ENCODE measurements around the gene TERB1.

Gene TERB1

GRCh38 chr16:66845080-66845410 is 43.7 kb upstream of the TERB1 start:
- peak overlapping the region in 1 of 2 donors; percentile 16 for H3K9ac ChIP-seq (ENCODE audit: low read depth in 1 of 2, low read length in 2 of 2)
- H3K9me3 ChIP-seq (ENCODE audit: control insufficient read depth in 1 of 2, low read length in 2 of 2), result no peaks in the 10 kb centered on the region
- peaks cover 15 to 16% of the 10 kb centered on the region in 2 donors for H3K4me1 ChIP-seq (ENCODE audit: control insufficient read depth in 1 of 2, insufficient read depth in 2 of 2, low read length in 2 of 2)
- no peak overlapping the region for H3K27ac ChIP-seq (ENCODE audit: low read depth, low read length)
- no peaks in the 10 kb centered on the region for H3K36me3 ChIP-seq (ENCODE audit: control insufficient read depth in 1 of 2, insufficient read depth in 2 of 2, low read length in 2 of 2)
- peaks cover 23 to 26% of the 10 kb centered on the region in 2 donors for H3K27me3 ChIP-seq (ENCODE audit: control insufficient read depth in 1 of 2, insufficient read depth in 2 of 2, low read length in 2 of 2)
- peak overlapping the region; percentile 63 for H3K4me3 ChIP-seq (ENCODE audit: low read depth in 1 of 2, low read length in 2 of 2)

DNA sequence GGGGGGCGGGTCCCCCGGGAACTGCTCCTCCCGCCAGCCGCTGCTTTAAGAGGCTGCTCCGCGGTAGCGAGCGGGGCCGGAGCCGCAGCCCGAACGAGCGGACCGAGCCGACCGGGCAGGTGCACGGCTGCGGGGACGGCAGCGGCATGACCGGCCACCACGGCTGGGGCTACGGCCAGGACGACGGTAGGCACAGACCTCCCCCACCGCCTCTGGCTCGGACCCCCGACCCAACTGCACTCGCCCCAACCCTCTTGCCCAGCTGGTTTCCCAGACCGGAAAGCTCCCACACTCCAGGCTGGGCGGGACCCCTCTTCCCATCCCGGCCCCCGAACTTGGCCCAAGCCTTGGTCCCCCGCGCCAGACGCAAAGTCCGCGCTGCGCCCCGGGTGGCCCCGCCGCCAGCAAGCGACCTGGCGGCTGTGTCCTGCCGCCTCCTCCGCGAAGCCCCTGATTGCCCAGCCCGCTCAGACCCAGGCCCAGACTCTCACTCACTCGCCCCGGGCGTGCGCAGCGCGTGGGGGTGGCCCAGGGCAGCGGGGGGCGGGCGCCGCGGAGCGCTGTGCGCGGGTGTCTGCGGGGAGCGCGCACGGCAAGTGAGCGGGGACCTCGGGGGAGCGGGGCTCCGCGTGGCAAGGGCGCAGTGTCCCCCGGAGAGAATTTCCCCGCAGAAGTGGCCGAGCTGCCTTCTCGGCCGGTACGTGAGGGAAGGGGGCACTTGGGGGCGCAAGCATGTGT is 43.1 kb upstream of the TERB1 start, which contains the start of gene CA7:
TSS of gene CA7 (plus strand) at position 73 of the 738 bp plus-strand sequence. CDS start at position 147, 74 bp downstream.
- Histone ChIP-seq H3K4me1 (ENCODE audit: control insufficient read depth in 1 of 2, insufficient read depth in 2 of 2, low read length in 2 of 2) (peaks cover 15 to 16% of the 10 kb centered on the region in 2 donors), H3K36me3 (ENCODE audit: control insufficient read depth in 1 of 2, insufficient read depth in 2 of 2, low read length in 2 of 2) (no peaks in the 10 kb centered on the region), H3K9me3 (ENCODE audit: control insufficient read depth in 1 of 2, low read length in 2 of 2) (no peaks in the 10 kb centered on the region), H3K9ac (ENCODE audit: low read depth in 1 of 2, low read length in 2 of 2) (peak within 1 kb of the TSS in 1 of 2 donors; percentile 16), H3K4me3 (ENCODE audit: low read depth in 1 of 2, low read length in 2 of 2) (peak within 1 kb of the TSS; percentile 63), H3K27me3 (ENCODE audit: control insufficient read depth in 1 of 2, insufficient read depth in 2 of 2, low read length in 2 of 2) (peaks cover 23 to 26% of the 10 kb centered on the region in 2 donors), H3K27ac (ENCODE audit: low read depth, low read length) (no peak within 1 kb of the TSS)

DNA sequence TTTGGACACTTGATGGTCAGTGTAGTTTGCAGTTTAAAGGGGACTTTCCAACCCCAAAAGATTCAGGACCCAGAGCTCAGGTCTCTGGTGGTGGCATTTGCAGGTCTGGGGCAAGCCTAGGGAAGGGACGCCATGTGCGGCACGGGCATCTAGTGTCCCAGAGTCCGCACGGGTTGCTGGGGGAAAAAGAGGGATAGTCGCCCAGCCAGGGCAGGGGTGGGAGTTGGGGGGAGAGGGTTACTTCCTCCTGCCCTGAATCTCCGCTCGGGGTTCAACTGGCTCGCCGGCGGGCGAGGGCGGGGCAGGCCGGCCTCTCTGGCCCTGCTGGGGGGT is 42.6 kb upstream of the TERB1 start:
- H3K9ac ChIP-seq (ENCODE audit: low read depth in 1 of 2, low read length in 2 of 2), result no peak overlapping the region
- peaks cover 23 to 26% of the 10 kb centered on the region in 2 donors for H3K27me3 ChIP-seq (ENCODE audit: control insufficient read depth in 1 of 2, insufficient read depth in 2 of 2, low read length in 2 of 2)
- H3K36me3 ChIP-seq (ENCODE audit: control insufficient read depth in 1 of 2, insufficient read depth in 2 of 2, low read length in 2 of 2), result no peaks in the 10 kb centered on the region
- H3K4me3 ChIP-seq (ENCODE audit: low read depth in 1 of 2, low read length in 2 of 2), result peak overlapping the region; percentile 63
- peaks cover 15% of the 10 kb centered on the region in 2 donors for H3K4me1 ChIP-seq (ENCODE audit: control insufficient read depth in 1 of 2, insufficient read depth in 2 of 2, low read length in 2 of 2)
- H3K27ac ChIP-seq (ENCODE audit: low read depth, low read length), result no peak overlapping the region
- H3K9me3 ChIP-seq (ENCODE audit: control insufficient read depth in 1 of 2, low read length in 2 of 2), result no peaks in the 10 kb centered on the region

- Histone ChIP-seq H3K36me3 (ENCODE audit: control insufficient read depth in 1 of 2, insufficient read depth in 2 of 2, low read length in 2 of 2) (no peaks in the 10 kb centered on the region), H3K27ac (ENCODE audit: low read depth, low read length) (no peak overlapping the region), H3K4me3 (ENCODE audit: low read depth in 1 of 2, low read length in 2 of 2) (no peak overlapping the region), H3K9me3 (ENCODE audit: control insufficient read depth in 1 of 2, low read length in 2 of 2) (no peaks in the 10 kb centered on the region), H3K27me3 (ENCODE audit: control insufficient read depth in 1 of 2, insufficient read depth in 2 of 2, low read length in 2 of 2) (peaks cover 23 to 26% of the 10 kb centered on the region in 2 donors), H3K9ac (ENCODE audit: low read depth in 1 of 2, low read length in 2 of 2) (no peak overlapping the region), H3K4me1 (ENCODE audit: control insufficient read depth in 1 of 2, insufficient read depth in 2 of 2, low read length in 2 of 2) (peaks cover 7 to 10% of the 10 kb centered on the region in 2 donors)
Observed at GRCh38 chr16:66843191-66843590, 41.8 kb upstream of the TERB1 start.

DNA sequence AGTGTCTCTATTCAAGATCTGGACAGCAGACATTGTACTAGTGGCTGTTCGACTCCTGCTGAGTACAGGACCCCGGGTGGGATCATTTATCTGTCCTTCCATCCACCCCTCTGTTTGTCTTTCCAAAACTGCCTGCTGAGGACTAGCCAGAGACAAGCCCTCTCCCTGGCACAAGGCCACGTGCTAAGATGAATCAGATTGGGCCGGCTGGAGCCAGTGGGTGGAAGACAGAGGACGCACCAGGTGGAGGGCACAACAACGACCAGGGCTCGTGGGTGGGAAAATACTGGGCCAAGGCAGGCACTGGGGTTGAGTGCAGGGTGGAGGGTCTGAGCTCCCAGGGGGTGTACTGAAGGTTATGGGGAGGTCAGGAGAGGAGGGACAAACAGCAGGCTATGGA is 41.4 kb upstream of the TERB1 start:
- Histone ChIP-seq H3K9ac (ENCODE audit: low read depth in 1 of 2, low read length in 2 of 2) (no peak overlapping the region), H3K4me3 (ENCODE audit: low read depth in 1 of 2, low read length in 2 of 2) (no peak overlapping the region), H3K27me3 (ENCODE audit: control insufficient read depth in 1 of 2, insufficient read depth in 2 of 2, low read length in 2 of 2) (peaks cover 23 to 26% of the 10 kb centered on the region in 2 donors), H3K9me3 (ENCODE audit: control insufficient read depth in 1 of 2, low read length in 2 of 2) (no peaks in the 10 kb centered on the region), H3K27ac (ENCODE audit: low read depth, low read length) (no peak overlapping the region), H3K4me1 (ENCODE audit: control insufficient read depth in 1 of 2, insufficient read depth in 2 of 2, low read length in 2 of 2) (peaks cover 4 to 10% of the 10 kb centered on the region in 2 donors), H3K36me3 (ENCODE audit: control insufficient read depth in 1 of 2, insufficient read depth in 2 of 2, low read length in 2 of 2) (no peaks in the 10 kb centered on the region)

DNA sequence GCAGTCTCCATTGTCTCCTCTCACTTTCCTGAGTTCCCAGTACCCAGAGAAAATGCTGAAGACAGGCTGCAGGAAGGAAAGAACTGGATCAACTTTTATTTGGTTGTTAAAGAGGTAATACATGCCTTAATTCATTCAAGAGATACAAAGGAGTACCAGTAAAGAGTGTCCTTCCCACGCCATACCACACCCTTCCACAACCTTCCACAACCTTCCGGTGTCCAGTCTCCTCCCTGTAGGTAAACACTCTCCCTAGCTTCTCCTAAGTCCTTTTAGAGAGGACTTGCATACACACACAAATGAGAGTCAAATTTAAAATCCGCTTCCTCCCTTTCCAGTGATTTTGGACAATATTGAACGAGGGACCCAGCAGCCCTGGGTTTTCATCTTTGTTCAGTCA is 40.0 kb upstream of the TERB1 start:
- Histone ChIP-seq H3K4me1 (ENCODE audit: control insufficient read depth in 1 of 2, insufficient read depth in 2 of 2, low read length in 2 of 2) (peaks cover 4 to 7% of the 10 kb centered on the region in 2 donors), H3K9me3 (ENCODE audit: control insufficient read depth in 1 of 2, low read length in 2 of 2) (no peaks in the 10 kb centered on the region), H3K36me3 (ENCODE audit: control insufficient read depth in 1 of 2, insufficient read depth in 2 of 2, low read length in 2 of 2) (no peaks in the 10 kb centered on the region), H3K27me3 (ENCODE audit: control insufficient read depth in 1 of 2, insufficient read depth in 2 of 2, low read length in 2 of 2) (peaks cover 18 to 20% of the 10 kb centered on the region in 2 donors), H3K9ac (ENCODE audit: low read depth in 1 of 2, low read length in 2 of 2) (no peak overlapping the region), H3K27ac (ENCODE audit: low read depth, low read length) (no peak overlapping the region), H3K4me3 (ENCODE audit: low read depth in 1 of 2, low read length in 2 of 2) (no peak overlapping the region)

GRCh38 chr16:66840883-66841282 is 39.5 kb upstream of the TERB1 start:
- H3K27me3 ChIP-seq (ENCODE audit: control insufficient read depth in 1 of 2, insufficient read depth in 2 of 2, low read length in 2 of 2), result peaks cover 14 to 15% of the 10 kb centered on the region in 2 donors
- H3K9ac ChIP-seq (ENCODE audit: low read depth in 1 of 2, low read length in 2 of 2), result no peak overlapping the region
- H3K4me3 ChIP-seq (ENCODE audit: low read depth in 1 of 2, low read length in 2 of 2), result no peak overlapping the region
- H3K9me3 ChIP-seq (ENCODE audit: control insufficient read depth in 1 of 2, low read length in 2 of 2), result no peaks in the 10 kb centered on the region
- H3K4me1 ChIP-seq (ENCODE audit: control insufficient read depth in 1 of 2, insufficient read depth in 2 of 2, low read length in 2 of 2), result peaks cover 4 to 7% of the 10 kb centered on the region in 2 donors
- H3K36me3 ChIP-seq (ENCODE audit: control insufficient read depth in 1 of 2, insufficient read depth in 2 of 2, low read length in 2 of 2), result no peaks in the 10 kb centered on the region
- H3K27ac ChIP-seq (ENCODE audit: low read depth, low read length), result no peak overlapping the region

- Histone ChIP-seq H3K36me3 (ENCODE audit: control insufficient read depth in 1 of 2, insufficient read depth in 2 of 2, low read length in 2 of 2) (no peaks in the 10 kb centered on the region), H3K27ac (ENCODE audit: low read depth, low read length) (no peak overlapping the region), H3K4me1 (ENCODE audit: control insufficient read depth in 1 of 2, insufficient read depth in 2 of 2, low read length in 2 of 2) (peaks cover 1 to 2% of the 10 kb centered on the region in 2 donors), H3K9me3 (ENCODE audit: control insufficient read depth in 1 of 2, low read length in 2 of 2) (no peaks in the 10 kb centered on the region), H3K9ac (ENCODE audit: low read depth in 1 of 2, low read length in 2 of 2) (no peak overlapping the region), H3K4me3 (ENCODE audit: low read depth in 1 of 2, low read length in 2 of 2) (no peak overlapping the region), H3K27me3 (ENCODE audit: control insufficient read depth in 1 of 2, insufficient read depth in 2 of 2, low read length in 2 of 2) (no peaks in the 10 kb centered on the region)
Observed at GRCh38 chr16:66834746-66835145, 33.4 kb upstream of the TERB1 start.

DNA sequence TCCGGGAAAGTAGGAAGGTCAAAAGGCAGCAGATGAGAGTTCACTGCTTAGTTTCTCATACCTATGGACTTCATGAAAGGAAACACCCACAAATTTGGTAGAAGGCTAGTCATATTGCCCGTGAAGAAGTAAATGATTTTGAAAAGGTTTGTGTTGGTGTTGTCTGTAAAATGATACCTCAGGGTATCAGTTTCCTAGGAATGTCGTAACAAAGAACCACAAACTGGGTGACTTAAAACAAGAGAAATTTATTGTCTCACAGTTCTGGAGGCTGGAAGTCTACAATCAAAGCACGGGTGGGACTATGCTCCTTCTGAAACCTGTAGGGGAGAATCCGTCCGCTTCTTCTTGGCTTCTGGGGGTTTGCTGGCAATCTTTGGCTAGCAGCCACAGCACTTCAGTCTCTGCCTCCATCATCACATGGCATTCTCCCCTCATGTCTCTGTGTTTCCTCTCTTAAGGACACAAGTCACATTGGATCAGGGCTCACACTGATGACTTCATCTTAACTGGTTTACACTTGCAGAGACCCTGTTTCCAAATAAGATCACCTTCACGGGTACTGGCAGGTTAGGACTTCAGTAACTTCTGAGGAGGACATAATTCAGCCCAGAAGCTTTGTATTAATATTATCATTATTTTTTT is 31.4 kb upstream of the TERB1 start:
- Histone ChIP-seq H3K36me3 (ENCODE audit: control insufficient read depth in 1 of 2, insufficient read depth in 2 of 2, low read length in 2 of 2) (no peaks in the 10 kb centered on the region), H3K4me1 (ENCODE audit: control insufficient read depth in 1 of 2, insufficient read depth in 2 of 2, low read length in 2 of 2) (peaks cover 8 to 14% of the 10 kb centered on the region in 2 donors), H3K27ac (ENCODE audit: low read depth, low read length) (no peak overlapping the region), H3K4me3 (ENCODE audit: low read depth in 1 of 2, low read length in 2 of 2) (no peak overlapping the region), H3K9me3 (ENCODE audit: control insufficient read depth in 1 of 2, low read length in 2 of 2) (no peaks in the 10 kb centered on the region), H3K9ac (ENCODE audit: low read depth in 1 of 2, low read length in 2 of 2) (no peak overlapping the region), H3K27me3 (ENCODE audit: control insufficient read depth in 1 of 2, insufficient read depth in 2 of 2, low read length in 2 of 2) (no peaks in the 10 kb centered on the region)

DNA sequence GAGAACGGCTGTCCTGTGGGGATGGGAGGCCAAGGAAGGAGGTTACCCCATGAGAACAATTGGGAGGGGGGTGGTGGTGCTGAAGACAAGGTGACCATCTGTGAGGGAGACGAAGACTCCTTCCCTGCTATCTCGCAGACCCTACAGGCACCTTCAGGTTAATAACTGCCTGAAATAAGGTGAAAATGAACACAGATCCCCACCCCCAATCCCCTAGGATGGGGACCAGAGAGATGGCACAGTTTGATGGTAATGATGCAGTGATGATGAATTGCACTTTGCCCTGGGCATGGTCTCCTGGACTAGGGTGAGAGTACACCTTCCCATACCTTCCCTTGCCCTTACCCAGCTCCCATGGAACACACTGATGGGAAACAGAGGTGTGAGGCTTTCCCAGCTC is 30.8 kb upstream of the TERB1 start:
- peaks cover 8 to 14% of the 10 kb centered on the region in 2 donors for H3K4me1 ChIP-seq (ENCODE audit: control insufficient read depth in 1 of 2, insufficient read depth in 2 of 2, low read length in 2 of 2)
- no peaks in the 10 kb centered on the region for H3K36me3 ChIP-seq (ENCODE audit: control insufficient read depth in 1 of 2, insufficient read depth in 2 of 2, low read length in 2 of 2)
- no peaks in the 10 kb centered on the region for H3K9me3 ChIP-seq (ENCODE audit: control insufficient read depth in 1 of 2, low read length in 2 of 2)
- H3K27me3 ChIP-seq (ENCODE audit: control insufficient read depth in 1 of 2, insufficient read depth in 2 of 2, low read length in 2 of 2), result no peaks in the 10 kb centered on the region
- no peak overlapping the region for H3K9ac ChIP-seq (ENCODE audit: low read depth in 1 of 2, low read length in 2 of 2)
- H3K4me3 ChIP-seq (ENCODE audit: low read depth in 1 of 2, low read length in 2 of 2), result no peak overlapping the region
- H3K27ac ChIP-seq (ENCODE audit: low read depth, low read length), result no peak overlapping the region
